WTC11 (cell line): ENCODE measurements around the gene HHAT.

Source experiments
- CTCF ChIP-seq: fragments of 200-600 bp; IDR thresholded peaks from 2 replicates; pipeline ENCODE4 v1.8.0; 2022; ENCODE audit warnings: antibody characterized with exemption
- IRF1 ChIP-seq: sonication (generic); formaldehyde crosslinking; IDR thresholded peaks from 2 replicates; pipeline ENCODE4 v1.8.0; 2023; ENCODE audit warnings: missing genetic modification reagents

GRCh38 chr1:210376836-210377372, 48.2 kb downstream of the HHAT start:
- TF ChIP-seq CTCF (no peak), IRF1 (CRISPR knock-in tag) (no peak)
